Mesenteric fat pad (tissue), 1 donor: Measurements from ENCODE around the gene SLC17A4. TPM values are rescaled to one million over a fixed set of nuclear protein-coding genes. Genes with fewer than 3 reads are reported as not detected.
"Not testable (repeated sequence)": the region's sequence is repeated elsewhere in the genome, so short reads cannot be mapped to it uniquely, and the experiment has no call there.

Source experiments
- DNase-seq: peaks from one replicate; pipeline ENCODE4 v3.0.0-alpha.2; 2020; ENCODE audit warnings: low spot score
- long read RNA-seq: library from polyadenylated mRNA; unstranded; transcript quantifications from one replicate; pipeline ENCODE4 v2.0.0, GENCODE V29; 2020
- total RNA-seq: library from RNA; stranded (reverse); fragmentation: NEBNext Ultra II Directional; extraction: Animal tissue kit (Norgen Biotek cat#: 25700); gene quantifications from one replicate; pipeline ENCODE4 v1.2.1, GENCODE V29; 2021
- donor health status: DM: yes; HTN: yes; CAD: no.

The SLC17A4 gene
- 0.10 TPM for total RNA-seq
- long read RNA-seq = 0 reads

GRCh38 chr6:25754535-25754934, at the start of gene SLC17A4:
SLC17A4 (plus strand) TSS chr6:25754742; CDS start chr6:25761963, 7,221 bp downstream.
- DNase-seq = no peak

- no peak for DNase-seq
Measured at GRCh38 chr6:25706314-25707014, 48.1 kb upstream of the SLC17A4 start.

- no peak for DNase-seq
Measured at GRCh38 chr6:25709761-25710160, 44.8 kb upstream of the SLC17A4 start.

GRCh38 chr6:25710287-25710686, 44.3 kb upstream of the SLC17A4 start:
- no peak for DNase-seq

GRCh38 chr6:25713824-25714223, 40.7 kb upstream of the SLC17A4 start:
- no peak for DNase-seq

GRCh38 chr6:25714765-25715164, 39.8 kb upstream of the SLC17A4 start:
- DNase-seq = no peak

- DNase-seq = no peak
Measured at GRCh38 chr6:25715794-25716193, 38.7 kb upstream of the SLC17A4 start.

- DNase-seq = no peak
Measured at GRCh38 chr6:25717866-25718740, 36.4 kb upstream of the SLC17A4 start.

GRCh38 chr6:25726122-25726911, 28.2 kb upstream of the SLC17A4 start:
- DNase-seq = no peak

- no peak for DNase-seq
Measured at GRCh38 chr6:25727028-25727427, 27.5 kb upstream of the SLC17A4 start.

- DNase-seq = no peak
Measured at GRCh38 chr6:25730907-25731306, 23.6 kb upstream of the SLC17A4 start.

- DNase-seq = no peak
Measured at GRCh38 chr6:25731721-25732120, 22.8 kb upstream of the SLC17A4 start.

GRCh38 chr6:25732468-25733198, 21.9 kb upstream of the SLC17A4 start:
- DNase-seq = no peak

- no peak for DNase-seq
Measured at GRCh38 chr6:25735261-25735660, 19.3 kb upstream of the SLC17A4 start.

- no peak for DNase-seq
Measured at GRCh38 chr6:25743868-25744267, 10.7 kb upstream of the SLC17A4 start.

GRCh38 chr6:25745836-25746235, 8.7 kb upstream of the SLC17A4 start:
- no peak for DNase-seq

- no peak for DNase-seq
Measured at GRCh38 chr6:25746968-25747367, 7.6 kb upstream of the SLC17A4 start.

GRCh38 chr6:25747477-25747876, 7.1 kb upstream of the SLC17A4 start:
- no peak for DNase-seq

- DNase-seq = no peak
Measured at GRCh38 chr6:25748049-25748448, 6.5 kb upstream of the SLC17A4 start.

- not testable (repeated sequence) for DNase-seq
Measured at GRCh38 chr6:25748601-25749517, 5.7 kb upstream of the SLC17A4 start.
